Astrocyte of the hippocampus (primary cell): Measurements from ENCODE around the gene DNMT3A.
A peak's percentile ranks its signal among the peaks of the same experiment; 100 is the strongest.

Source experiments
- DNase-seq: peaks from one replicate; pipeline ENCODE4 v3.0.0; 2011; ENCODE audit warnings: low read depth, low spot score

Gene DNMT3A

GRCh38 chr2:25307949-25308557 is 33.7 kb downstream of the DNMT3A start:
- DNase-seq: no peak

DNA sequence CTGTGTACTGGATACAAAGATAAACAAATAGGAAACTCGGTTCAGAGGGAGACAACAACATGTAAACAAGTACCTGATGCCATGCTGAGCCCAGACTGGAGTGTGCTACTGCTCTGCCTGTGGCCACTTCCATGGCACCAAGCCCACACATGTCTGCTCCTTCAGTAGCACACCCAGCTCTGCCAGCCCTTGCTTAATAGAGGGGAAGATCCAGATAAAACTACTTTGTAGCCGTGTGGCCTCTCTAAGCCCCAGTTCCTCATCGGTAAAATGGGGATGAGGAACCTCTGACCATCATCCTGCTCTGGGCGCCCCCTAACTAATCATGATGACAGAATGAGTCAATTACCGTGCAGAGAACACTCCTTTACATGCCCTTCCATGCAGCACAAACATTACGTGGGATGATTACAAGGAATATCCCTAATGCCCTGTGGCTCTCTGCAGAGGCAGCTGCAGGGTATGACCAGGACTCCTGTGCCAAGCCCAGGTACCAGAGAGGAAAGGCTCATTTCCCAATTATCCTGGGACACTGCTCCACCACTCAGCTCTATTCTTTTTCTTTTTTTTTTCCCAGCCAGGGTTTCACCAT is 34.9 kb downstream of the DNMT3A start:
- peak; percentile 33 for DNase-seq

GRCh38 chr2:25305775-25306174 is 36.0 kb downstream of the DNMT3A start:
- DNase-seq: peak; percentile 68

GRCh38 chr2:25304826-25305596 is 36.7 kb downstream of the DNMT3A start:
- DNase-seq: no peak

- DNase-seq: no peak
These were observed 37.4 kb downstream of the DNMT3A start for GRCh38 chr2:25304321-25304720.

DNA sequence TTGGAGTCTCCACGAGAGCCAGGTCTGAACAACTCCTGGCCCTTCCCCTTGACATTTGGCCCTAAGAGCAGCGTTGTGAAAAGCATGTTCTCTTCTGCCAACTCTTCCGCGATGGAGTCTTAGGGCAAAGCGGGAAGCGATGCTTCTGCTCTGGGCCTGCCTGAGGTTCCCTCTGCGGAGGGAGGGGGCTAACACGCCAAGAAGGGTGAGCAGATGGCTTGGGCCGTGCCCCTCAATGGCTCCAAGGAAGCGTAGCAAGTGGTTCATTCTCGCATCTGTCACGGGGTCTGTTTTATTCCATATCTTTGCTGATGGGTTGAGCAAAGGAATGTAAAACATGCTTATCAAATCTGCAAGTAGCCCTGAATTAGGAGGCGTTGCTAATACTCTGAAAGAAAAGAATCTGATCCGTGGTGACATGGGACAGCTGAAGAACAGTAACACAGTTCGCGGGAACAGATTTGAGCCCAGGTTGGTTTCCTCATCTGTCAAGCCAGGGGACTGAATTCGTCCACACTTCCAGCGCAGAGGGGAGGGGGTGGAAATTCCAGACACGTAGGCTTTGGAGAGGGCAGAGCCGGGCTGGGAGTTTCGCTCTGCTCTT is 38.0 kb downstream of the DNMT3A start:
- DNase-seq: no peak

DNA sequence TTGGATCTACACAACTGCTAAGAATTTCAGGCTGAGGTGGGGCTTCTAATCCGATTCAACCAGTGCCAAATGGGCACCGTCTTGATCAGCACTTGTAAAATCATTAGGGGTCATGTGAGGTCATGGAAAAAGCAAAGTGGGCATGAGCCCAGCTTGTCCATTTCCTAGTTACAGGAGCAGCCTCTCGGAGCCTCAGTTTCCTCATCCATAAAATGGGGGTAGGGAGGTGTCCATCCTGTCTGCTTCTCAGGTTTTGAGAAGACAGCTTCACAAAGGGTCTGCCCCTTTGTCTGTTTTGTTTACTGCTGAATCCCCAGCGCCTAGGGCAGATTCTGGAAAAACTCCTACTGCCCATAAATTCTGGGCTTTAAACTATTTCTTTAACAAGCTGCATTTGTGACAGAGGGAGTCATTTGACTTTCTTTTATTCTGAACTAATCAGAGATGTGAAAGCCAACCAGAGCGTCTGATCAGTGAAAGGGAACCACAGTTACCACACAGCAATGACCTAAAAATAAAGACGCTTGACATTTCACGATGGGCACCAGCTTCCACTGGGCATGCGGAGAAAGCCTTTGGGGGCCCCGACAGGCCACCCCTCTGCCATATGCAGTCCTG is 38.9 kb downstream of the DNMT3A start:
- no peak for DNase-seq

- peak; percentile 82 for DNase-seq
These were observed 40.0 kb downstream of the DNMT3A start for GRCh38 chr2:25301453-25302352.

DNA sequence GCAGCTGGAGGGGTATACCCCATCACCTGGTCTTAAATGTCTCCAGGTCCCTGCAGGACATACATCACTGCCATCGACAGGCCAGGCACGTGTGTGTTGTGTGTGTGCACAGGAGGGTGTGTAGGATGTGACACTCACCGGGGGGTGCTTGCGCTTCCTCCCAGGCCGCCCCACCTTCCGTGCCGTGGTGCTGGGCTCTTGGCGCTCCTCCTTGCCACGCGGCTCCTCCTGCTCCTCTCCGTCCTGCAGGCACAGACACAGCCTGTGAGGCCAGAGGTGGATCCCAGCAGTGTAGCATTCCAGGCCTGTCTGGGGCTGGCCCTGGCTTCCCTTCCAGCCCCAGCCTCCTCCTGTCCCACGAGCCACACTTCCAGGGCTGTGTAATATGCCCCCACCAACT is 41.7 kb downstream of the DNMT3A start:
- no peak for DNase-seq

- no peak for DNase-seq
These were observed 42.8 kb downstream of the DNMT3A start for GRCh38 chr2:25298776-25299431.

GRCh38 chr2:25297738-25298137 is 44.0 kb downstream of the DNMT3A start:
- no peak for DNase-seq

GRCh38 chr2:25295621-25296020 is 46.1 kb downstream of the DNMT3A start:
- no peak for DNase-seq

DNA sequence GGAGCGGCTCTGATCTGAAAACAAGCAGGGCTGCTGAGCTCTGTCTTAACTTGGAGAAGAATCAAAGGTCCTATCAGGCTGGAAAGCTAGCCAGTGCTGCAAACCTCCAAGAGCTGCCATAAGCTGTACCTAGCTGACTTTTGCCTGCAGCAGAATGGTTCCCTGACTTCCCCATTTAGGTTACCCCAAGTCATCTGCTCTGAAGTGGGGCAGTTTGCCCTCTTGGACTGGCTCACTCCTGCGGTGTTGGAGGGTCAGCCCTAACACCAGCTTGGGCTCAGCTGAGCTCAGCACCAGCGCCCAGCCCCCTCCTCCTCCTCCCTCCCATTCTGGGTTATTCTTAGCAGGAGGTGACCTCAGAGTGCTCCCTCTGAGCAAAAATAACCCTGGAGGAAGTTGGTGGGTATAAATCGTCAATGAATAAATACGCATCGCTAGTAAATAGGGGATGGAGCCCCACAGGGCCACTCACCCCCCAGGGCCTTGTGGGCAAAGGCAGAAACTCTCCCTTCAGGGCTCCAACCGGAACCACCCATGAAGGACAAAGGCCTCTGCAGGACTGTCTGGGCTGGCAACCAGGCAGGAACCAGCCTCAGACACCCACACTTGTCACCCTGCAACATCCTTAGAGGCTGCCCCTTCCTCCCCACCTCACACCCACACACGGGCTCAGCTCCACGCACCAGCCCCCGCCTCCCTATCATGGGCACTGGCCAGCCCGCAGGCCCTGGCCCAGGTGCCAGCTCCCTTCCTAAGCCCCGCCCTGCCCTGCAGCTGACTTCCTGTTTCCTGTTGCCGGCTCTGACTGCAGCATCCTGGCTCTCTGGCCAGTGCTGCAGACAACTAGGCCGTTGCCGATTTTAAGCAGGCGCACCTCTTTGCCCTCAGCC is 46.9 kb downstream of the DNMT3A start:
- DNase-seq: peak; percentile 34

- no peak for DNase-seq
These were observed 47.7 kb downstream of the DNMT3A start for GRCh38 chr2:25293958-25294562.

DNA sequence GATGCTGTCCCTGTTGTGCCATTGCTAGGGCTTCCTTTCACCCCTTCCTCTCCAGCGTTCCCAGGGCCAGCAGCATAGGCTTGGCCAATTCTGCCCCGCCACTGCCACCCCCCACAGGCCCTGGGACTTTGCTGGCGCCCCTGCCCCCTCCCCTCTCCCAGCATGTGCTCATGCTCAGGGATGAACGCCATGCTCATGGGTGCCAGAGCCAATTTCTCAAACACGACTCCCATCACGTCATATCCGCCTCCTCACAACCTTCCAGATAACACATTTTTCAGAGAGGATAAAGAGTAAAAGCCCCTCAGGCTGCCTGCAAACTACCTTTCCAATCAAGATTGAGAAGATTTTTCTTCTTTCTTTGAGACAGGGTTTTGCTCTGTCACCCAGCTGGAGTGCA is 48.6 kb downstream of the DNMT3A start:
- no peak for DNase-seq

DNA sequence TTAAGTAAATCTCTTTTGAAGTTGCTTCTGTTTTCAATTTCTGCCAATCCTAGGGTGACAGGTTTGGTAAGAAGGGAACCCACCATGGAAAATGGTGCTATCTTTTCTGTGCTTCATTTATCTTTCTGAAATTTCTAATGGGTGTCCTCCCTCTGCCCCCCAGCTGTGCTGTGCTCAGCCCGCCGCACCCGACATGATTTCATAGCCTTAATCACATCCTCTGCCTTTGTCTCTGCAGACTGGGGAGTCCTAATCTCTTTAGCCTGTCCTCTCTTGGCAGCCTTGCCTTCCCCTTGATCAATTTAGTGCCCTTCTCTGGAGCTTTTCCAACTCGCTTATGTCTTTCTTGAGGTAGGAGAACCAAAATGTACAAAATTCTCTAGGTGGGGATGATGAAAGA is 49.3 kb downstream of the DNMT3A start:
- DNase-seq: no peak

DNA sequence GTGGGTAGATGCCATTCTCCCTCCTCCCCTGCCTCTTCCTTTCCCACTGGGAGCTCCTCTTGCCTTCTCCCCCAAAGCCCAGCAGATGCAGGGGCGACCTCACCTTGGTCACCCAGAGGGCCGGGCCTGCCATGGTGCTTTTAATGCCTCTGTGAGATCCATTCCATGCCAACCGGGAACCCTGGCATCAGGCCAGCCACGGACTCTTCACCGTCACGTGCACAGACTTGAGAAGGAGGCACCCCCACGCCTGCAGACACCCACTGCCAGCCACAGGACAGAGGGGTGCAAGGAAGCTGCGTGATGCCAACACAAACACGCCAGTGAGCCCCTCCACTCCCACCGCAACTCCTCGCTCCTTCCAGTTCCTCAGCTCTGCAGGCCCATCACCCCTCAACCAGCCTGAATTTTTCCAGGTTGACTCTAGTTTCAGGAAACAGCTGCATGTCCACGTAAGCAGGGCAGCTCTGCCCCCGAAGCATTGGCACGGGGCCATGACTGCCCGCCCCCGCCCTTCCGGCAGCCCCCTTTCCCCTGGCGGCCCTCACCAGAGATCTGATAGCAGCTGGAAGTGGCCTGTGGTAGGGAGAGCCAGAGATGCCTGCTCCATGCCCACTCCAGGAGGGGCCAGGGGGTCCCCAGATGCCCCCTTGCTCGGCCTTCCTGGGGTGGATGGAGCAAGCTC is 50.8 kb downstream of the DNMT3A start:
- no peak for DNase-seq

GRCh38 chr2:25286723-25287483 is 54.8 kb downstream of the DNMT3A start:
- DNase-seq: no peak
